ENCODE data around the gene MXD4. TPM values are rescaled to one million over a fixed set of nuclear protein-coding genes. Genes with fewer than 3 reads are reported as not detected.

The MXD4 gene
- total and polyA plus RNA-seq, 2 experiments from 2014 or later = 30.9 to 70.5 TPM

GRCh38 chr4:2301806-2302205 is 39.9 kb upstream of the MXD4 start:
- no peak overlapping the region for H2AFZ ChIP-seq
- no peak overlapping the region for H3K27ac ChIP-seq
- H3K27me3 ChIP-seq (replicated peaks; ENCODE audit: insufficient read depth) = no peaks in the 10 kb centered on the region
- TF ChIP-seq EZH2 (IDR thresholded peaks at IDR 0.05; ENCODE audit: insufficient read depth, poor library complexity, severe bottlenecking) = no peak
- TF ChIP-seq EZH2phosphoT487 (IDR thresholded peaks at IDR 0.05; ENCODE audit: insufficient read depth, low read depth) = no peak
- H3K9me3 ChIP-seq (ENCODE audit: low read depth) = no peaks in the 10 kb centered on the region
- no peaks in the 10 kb centered on the region for H3K4me1 ChIP-seq (ENCODE audit: insufficient read depth)
- H3K4me2 ChIP-seq (ENCODE audit: unreplicated experiment) = no peak overlapping the region
- no peaks in the 10 kb centered on the region for H4K20me1 ChIP-seq (ENCODE audit: insufficient read depth)
- no peak overlapping the region for H3K9ac ChIP-seq
- H3F3A ChIP-seq (ENCODE audit: insufficient read depth) = no peaks in the 10 kb centered on the region
- H3K9me2 ChIP-seq (ENCODE audit: insufficient read depth) = no peaks in the 10 kb centered on the region
- WGBS, 2 experiments (ENCODE audit: low coverage in 1 of 2, low lambda C conversion rate in 2 of 2, missing lambda C conversion rate in 2 of 2) = 88 to 93% methylated on average over 19 of the region's 19 CpGs
- H3K4me3 ChIP-seq = no peak overlapping the region
- in situ Hi-C loops (cut with MboI) = no loop called here
- no peak for DNase-seq
- no peaks in the 10 kb centered on the region for H3K36me3 ChIP-seq (ENCODE audit: low read depth)
- H3K79me2 ChIP-seq (ENCODE audit: insufficient read depth) = no peaks in the 10 kb centered on the region

GRCh38 chr4:2301225-2301642 is 39.3 kb upstream of the MXD4 start:
- H2AFZ ChIP-seq = no peak overlapping the region
- no peaks in the 10 kb centered on the region for H4K20me1 ChIP-seq (ENCODE audit: insufficient read depth)
- H3K79me2 ChIP-seq (ENCODE audit: insufficient read depth) = no peaks in the 10 kb centered on the region
- no peak overlapping the region for H3K9ac ChIP-seq
- H3K36me3 ChIP-seq (ENCODE audit: low read depth) = no peaks in the 10 kb centered on the region
- in situ Hi-C loops (cut with MboI) = no loop called here
- H3K4me2 ChIP-seq (ENCODE audit: unreplicated experiment) = no peak overlapping the region
- no peaks in the 10 kb centered on the region for H3K4me1 ChIP-seq (ENCODE audit: insufficient read depth)
- H3K27me3 ChIP-seq (replicated peaks; ENCODE audit: insufficient read depth) = no peaks in the 10 kb centered on the region
- H3K9me2 ChIP-seq (ENCODE audit: insufficient read depth) = no peaks in the 10 kb centered on the region
- no peaks in the 10 kb centered on the region for H3K9me3 ChIP-seq (ENCODE audit: low read depth)
- TF ChIP-seq EZH2phosphoT487 (IDR thresholded peaks at IDR 0.05; ENCODE audit: insufficient read depth, low read depth) (no peak), EZH2 (IDR thresholded peaks at IDR 0.05; ENCODE audit: insufficient read depth, poor library complexity, severe bottlenecking) (no peak)
- H3K4me3 ChIP-seq = no peak overlapping the region
- H3F3A ChIP-seq (ENCODE audit: insufficient read depth) = no peaks in the 10 kb centered on the region
- H3K27ac ChIP-seq = no peak overlapping the region
- WGBS, 2 experiments (ENCODE audit: low coverage in 1 of 2, low lambda C conversion rate in 2 of 2, missing lambda C conversion rate in 2 of 2) = 85 to 90% methylated on average over 12 to 13 of the region's 14 CpGs
- DNase-seq = no peak

- no peak for TF ChIP-seq EZH2 (IDR thresholded peaks at IDR 0.05; ENCODE audit: insufficient read depth, poor library complexity, severe bottlenecking)
- in situ Hi-C loops (cut with MboI) = no loop called here
- no peak overlapping the region for H3K9ac ChIP-seq
- 93 to 96% methylated on average over 32 to 35 of the region's 37 CpGs for WGBS, 2 experiments (ENCODE audit: low coverage in 1 of 2, low lambda C conversion rate in 2 of 2, missing lambda C conversion rate in 2 of 2)
- no peaks in the 10 kb centered on the region for H3F3A ChIP-seq (ENCODE audit: insufficient read depth)
- H3K4me1 ChIP-seq (ENCODE audit: insufficient read depth) = no peaks in the 10 kb centered on the region
- no peaks in the 10 kb centered on the region for H4K20me1 ChIP-seq (ENCODE audit: insufficient read depth)
- no peaks in the 10 kb centered on the region for H3K36me3 ChIP-seq (ENCODE audit: low read depth)
- no peak overlapping the region for H3K4me3 ChIP-seq
- H3K9me3 ChIP-seq (ENCODE audit: low read depth) = no peaks in the 10 kb centered on the region
- H3K4me2 ChIP-seq (ENCODE audit: unreplicated experiment) = no peak overlapping the region
- no peaks in the 10 kb centered on the region for H3K79me2 ChIP-seq (ENCODE audit: insufficient read depth)
- H2AFZ ChIP-seq = no peak overlapping the region
- H3K9me2 ChIP-seq (ENCODE audit: insufficient read depth) = no peaks in the 10 kb centered on the region
- DNase-seq = no peak
- H3K27me3 ChIP-seq (replicated peaks; ENCODE audit: insufficient read depth) = no peaks in the 10 kb centered on the region
- no peak overlapping the region for H3K27ac ChIP-seq
Measured at GRCh38 chr4:2300431-2301224, 38.7 kb upstream of the MXD4 start.

- no peak overlapping the region for H3K4me3 ChIP-seq
- no peaks in the 10 kb centered on the region for H3K27me3 ChIP-seq (replicated peaks; ENCODE audit: insufficient read depth)
- no peaks in the 10 kb centered on the region for H3K4me1 ChIP-seq (ENCODE audit: insufficient read depth)
- H3F3A ChIP-seq (ENCODE audit: insufficient read depth) = no peaks in the 10 kb centered on the region
- no peaks in the 10 kb centered on the region for H3K36me3 ChIP-seq (ENCODE audit: low read depth)
- H4K20me1 ChIP-seq (ENCODE audit: insufficient read depth) = no peaks in the 10 kb centered on the region
- no peak overlapping the region for H2AFZ ChIP-seq
- WGBS, 2 experiments (ENCODE audit: low coverage in 1 of 2, low lambda C conversion rate in 2 of 2, missing lambda C conversion rate in 2 of 2) = 97 to 100% methylated on average over 2 of the region's 2 CpGs
- H3K9me3 ChIP-seq (ENCODE audit: low read depth) = no peaks in the 10 kb centered on the region
- H3K9me2 ChIP-seq (ENCODE audit: insufficient read depth) = no peaks in the 10 kb centered on the region
- TF ChIP-seq EZH2phosphoT487 (IDR thresholded peaks at IDR 0.05; ENCODE audit: insufficient read depth, low read depth) (no peak), EZH2 (IDR thresholded peaks at IDR 0.05; ENCODE audit: insufficient read depth, poor library complexity, severe bottlenecking) (no peak)
- H3K9ac ChIP-seq = no peak overlapping the region
- in situ Hi-C loops (cut with MboI) = no loop called here
- DNase-seq = no peak
- no peaks in the 10 kb centered on the region for H3K79me2 ChIP-seq (ENCODE audit: insufficient read depth)
- H3K27ac ChIP-seq = no peak overlapping the region
- no peak overlapping the region for H3K4me2 ChIP-seq (ENCODE audit: unreplicated experiment)
Measured at GRCh38 chr4:2299794-2300193, 37.9 kb upstream of the MXD4 start.
